Measurements from ENCODE around the gene TSHB. TPM values are rescaled to one million over a fixed set of nuclear protein-coding genes. Genes with fewer than 3 reads are reported as not detected.
"Not testable (repeated sequence)": the region's sequence is repeated elsewhere in the genome, so short reads cannot be mapped to it uniquely, and the experiment has no call there.

Gene TSHB
- total and polyA plus RNA-seq, 8 donors: not detected

DNA sequence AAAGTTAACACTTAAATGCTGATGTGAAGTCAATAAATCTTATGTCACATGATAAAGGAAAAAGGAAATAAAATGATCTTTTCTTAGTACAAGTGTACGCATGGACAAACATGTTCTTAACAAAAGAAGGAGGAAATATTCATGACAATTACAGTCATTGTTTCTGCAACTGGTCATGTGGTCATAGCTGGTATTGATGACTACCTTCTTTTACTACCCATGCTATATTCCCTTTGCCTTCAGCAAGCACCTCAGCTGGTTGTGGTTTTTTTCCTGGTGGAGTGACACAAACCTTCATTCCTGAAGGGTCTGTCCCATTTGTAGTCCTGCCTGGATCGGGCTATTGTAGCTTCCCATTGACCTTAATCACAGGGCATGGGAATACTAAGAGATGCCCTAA lies 23.4 kb upstream of the TSHB start:
- Histone ChIP-seq H3K4me3 (no peak overlapping the region), H3K27ac (no peak overlapping the region), H3K27me3 (peaks cover 0 to 6% (median 0%) of the 10 kb centered on the region in 3 donors), H3K4me1 (no peaks in the 10 kb centered on the region), H3K36me3 (no peaks in the 10 kb centered on the region), H3K9me3 (no peaks in the 10 kb centered on the region)
- intact Hi-C loops (cut with DNase I; ENCODE audit: low total_unique reads): no loop called here
- TF ChIP-seq POLR2A (IDR thresholded peaks at IDR 0.05): no peak
- TF ChIP-seq EP300 (IDR thresholded peaks at IDR 0.05): no peak
- TF ChIP-seq POLR2AphosphoS5 (IDR thresholded peaks at IDR 0.05): no peak
- TF ChIP-seq, protein P1, sequence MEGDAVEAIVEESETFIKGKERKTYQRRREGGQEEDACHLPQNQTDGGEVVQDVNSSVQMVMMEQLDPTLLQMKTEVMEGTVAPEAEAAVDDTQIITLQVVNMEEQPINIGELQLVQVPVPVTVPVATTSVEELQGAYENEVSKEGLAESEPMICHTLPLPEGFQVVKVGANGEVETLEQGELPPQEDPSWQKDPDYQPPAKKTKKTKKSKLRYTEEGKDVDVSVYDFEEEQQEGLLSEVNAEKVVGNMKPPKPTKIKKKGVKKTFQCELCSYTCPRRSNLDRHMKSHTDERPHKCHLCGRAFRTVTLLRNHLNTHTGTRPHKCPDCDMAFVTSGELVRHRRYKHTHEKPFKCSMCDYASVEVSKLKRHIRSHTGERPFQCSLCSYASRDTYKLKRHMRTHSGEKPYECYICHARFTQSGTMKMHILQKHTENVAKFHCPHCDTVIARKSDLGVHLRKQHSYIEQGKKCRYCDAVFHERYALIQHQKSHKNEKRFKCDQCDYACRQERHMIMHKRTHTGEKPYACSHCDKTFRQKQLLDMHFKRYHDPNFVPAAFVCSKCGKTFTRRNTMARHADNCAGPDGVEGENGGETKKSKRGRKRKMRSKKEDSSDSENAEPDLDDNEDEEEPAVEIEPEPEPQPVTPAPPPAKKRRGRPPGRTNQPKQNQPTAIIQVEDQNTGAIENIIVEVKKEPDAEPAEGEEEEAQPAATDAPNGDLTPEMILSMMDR (IDR thresholded peaks at IDR 0.05): no peak
- no peak for DNase-seq
- 64 to 79% (median 74%) methylated on average over 2 of the region's 2 CpGs for WGBS, 5 donors

DNA sequence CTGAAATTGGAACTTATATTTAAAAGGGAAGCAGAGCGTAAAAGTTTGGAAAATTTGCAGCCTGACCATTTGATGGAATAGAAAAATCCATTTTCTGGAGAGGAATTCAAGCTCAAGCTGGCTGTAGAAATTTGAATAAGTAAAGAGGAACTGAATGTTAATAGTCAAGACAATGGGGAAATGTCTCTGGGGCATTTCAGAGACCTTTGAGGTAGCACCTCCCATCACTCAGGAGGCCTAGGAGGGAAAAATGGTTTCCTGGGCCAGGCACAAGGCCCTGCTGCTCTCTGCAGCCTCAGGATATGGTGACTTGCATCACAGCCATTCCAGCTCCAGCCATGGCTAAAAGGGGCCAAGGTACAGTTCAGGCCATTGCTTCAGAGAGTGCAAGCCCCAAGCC lies 17.6 kb upstream of the TSHB start:
- Histone ChIP-seq H3K4me1 (no peaks in the 10 kb centered on the region), H3K4me3 (no peak overlapping the region), H3K9me3 (no peaks in the 10 kb centered on the region), H3K36me3 (no peaks in the 10 kb centered on the region), H3K27me3 (no peaks in the 10 kb centered on the region), H3K27ac (no peak overlapping the region)
- TF ChIP-seq, protein P1 (IDR thresholded peaks at IDR 0.05): no peak
- TF ChIP-seq POLR2AphosphoS5 (IDR thresholded peaks at IDR 0.05): no peak
- no peak for TF ChIP-seq POLR2A (IDR thresholded peaks at IDR 0.05)
- no peak for TF ChIP-seq EP300 (IDR thresholded peaks at IDR 0.05)
- intact Hi-C loops (cut with DNase I; ENCODE audit: low total_unique reads): no loop called here
- 93 to 100% (median 95%) methylated on average over 1 of the region's 1 CpG for WGBS, 5 donors
- no peak for DNase-seq

DNA sequence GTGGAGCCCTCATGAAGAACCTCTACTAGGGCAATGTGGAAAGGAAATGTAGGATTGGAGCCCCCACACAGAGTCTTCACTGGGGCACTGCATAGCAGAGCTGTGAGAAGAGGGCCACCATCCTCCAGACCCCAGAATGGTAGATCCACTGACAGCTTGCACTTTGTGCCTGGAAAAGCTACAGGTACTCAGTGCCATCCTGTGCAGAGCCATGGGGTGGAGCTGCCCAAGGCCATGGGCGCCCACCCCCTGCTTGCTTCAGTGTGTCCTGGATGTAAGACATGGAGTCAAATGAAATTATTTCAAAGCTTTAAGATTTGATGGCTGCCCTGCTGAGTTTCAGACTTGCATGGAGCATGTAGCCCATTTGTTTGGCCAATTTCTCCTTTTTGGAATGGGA lies 17.2 kb upstream of the TSHB start:
- DNase-seq: no peak
- Histone ChIP-seq H3K4me1 (no peaks in the 10 kb centered on the region), H3K36me3 (no peaks in the 10 kb centered on the region), H3K4me3 (no peak overlapping the region), H3K9me3 (no peaks in the 10 kb centered on the region), H3K27ac (no peak overlapping the region), H3K27me3 (no peaks in the 10 kb centered on the region)
- intact Hi-C loops (cut with DNase I; ENCODE audit: low total_unique reads): no loop called here
- WGBS, 5 donors: 63 to 92% (median 67%) methylated on average over 1 of the region's 1 CpG
- TF ChIP-seq, protein P1 (IDR thresholded peaks at IDR 0.05): no peak

DNA sequence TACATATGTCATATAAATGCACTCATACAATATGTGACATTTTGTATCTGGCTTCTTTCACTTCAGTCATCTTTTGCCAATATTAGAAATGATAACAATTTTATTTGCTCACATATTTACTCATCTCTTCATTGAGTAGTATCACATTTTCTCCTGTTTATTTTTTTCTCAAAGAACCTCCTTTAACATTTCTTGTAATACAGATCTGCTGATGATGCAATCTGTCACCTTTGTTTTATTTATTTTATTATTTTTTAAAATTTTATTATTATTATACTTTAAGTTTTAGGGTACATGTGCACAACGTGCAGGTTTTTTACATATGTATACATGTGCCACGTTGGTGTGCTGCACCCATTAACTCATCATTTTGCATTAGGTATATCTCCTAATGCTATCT lies 15.8 kb upstream of the TSHB start:
- intact Hi-C loops (cut with DNase I; ENCODE audit: low total_unique reads): no loop called here
- TF ChIP-seq POLR2A (IDR thresholded peaks at IDR 0.05) (no peak), POLR2AphosphoS5 (IDR thresholded peaks at IDR 0.05) (no peak), EP300 (IDR thresholded peaks at IDR 0.05) (no peak)
- TF ChIP-seq, protein P1 (IDR thresholded peaks at IDR 0.05): no peak

DNA sequence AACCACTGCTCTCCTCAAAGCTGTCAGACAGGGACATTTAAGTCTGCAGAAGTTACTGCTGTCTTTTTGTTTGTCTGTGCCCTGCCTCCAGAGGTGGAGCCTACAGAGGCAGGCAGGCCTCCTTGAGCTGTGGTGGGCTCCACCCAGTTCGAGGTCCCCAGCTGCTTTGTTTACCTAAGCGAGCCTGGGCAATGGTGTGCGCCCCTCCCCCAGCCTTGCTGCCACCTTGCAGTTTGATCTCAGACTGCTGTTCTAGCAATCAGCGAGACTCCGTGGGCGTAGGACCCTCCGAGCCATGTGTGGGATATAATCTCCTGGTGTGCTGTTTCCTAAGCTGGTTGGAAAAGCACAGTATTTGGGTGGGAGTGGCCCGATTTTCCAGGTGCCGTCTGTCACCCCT lies 10.1 kb upstream of the TSHB start:
- H3K36me3 ChIP-seq; DNase-seq; H3K9me3 ChIP-seq; H3K4me1 ChIP-seq; H3K27me3 ChIP-seq; H3K27ac ChIP-seq; H3K4me3 ChIP-seq; intact Hi-C loops (cut with DNase I; ENCODE audit: low total_unique reads): not testable (repeated sequence)
- WGBS, 5 donors: 74 to 91% (median 87%) methylated on average over 7 to 9 of the region's 9 CpGs

More for the DNA sequence above, 15.8 kb upstream of the TSHB start:
- no peak for DNase-seq
- no peaks in the 10 kb centered on the region for H3K4me1 ChIP-seq
- no peak overlapping the region for H3K4me3 ChIP-seq
- WGBS, 5 donors: 84 to 93% (median 91%) methylated on average over 2 of the region's 2 CpGs
- H3K9me3 ChIP-seq: no peaks in the 10 kb centered on the region
- H3K27me3 ChIP-seq: no peaks in the 10 kb centered on the region
- no peak overlapping the region for H3K27ac ChIP-seq
- no peaks in the 10 kb centered on the region for H3K36me3 ChIP-seq
